HCT116 (cell line): ENCODE measurements around the gene DDX53. TPM values are rescaled to one million over a fixed set of nuclear protein-coding genes. Genes with fewer than 3 reads are reported as not detected.

Experiments
- ATAC-seq: fragments of 200-7000 bp; cut with Tn5 transposase; 2 replicates; pipeline ENCODE4 v1.9.1; 2020; ENCODE audit warnings: mild to moderate bottlenecking, moderate library complexity
- BruUV-seq: library from RNA; stranded (reverse); fragments of 400-500 nt; replicated peaks from 2 replicates; lab custom pipeline; 2021; lab: Mats Ljungman, UMichigan
- CTCF ChIA-PET: fragments of 300-600 bp; sonication (Branson Sonifier 250); formaldehyde crosslinking; loops from one replicate; lab custom pipeline; 2021; ENCODE audit warnings: antibody characterized with exemption; lab: Charles Lee
- POLR2A ChIA-PET: fragments of 300-600, 350-600 bp; sonication (Branson Sonifier 250); formaldehyde crosslinking; loops from one replicate; lab custom pipeline; 2021; ENCODE audit warnings: antibody characterized with exemption; lab: Charles Lee
- RAD21 ChIA-PET, 2 experiments: fragments of 300-600 bp; sonication (Branson Sonifier 250); formaldehyde crosslinking; loops; one replicate each; lab custom pipeline; 2023; ENCODE audit warnings: low total read pairs in 2 of 2; ENCODE audit not compliant: uncharacterized antibody in 2 of 2, unreplicated experiment in 2 of 2, low non-redundant PET in 1 of 2; lab: Charles Lee
- DNase-seq: peaks from one replicate; pipeline ENCODE4 v3.0.0-alpha.2; 2010; ENCODE audit warnings: low read depth, low spot score
- H2AFZ ChIP-seq: fragments of 200-600 bp; shearing (Covaris generic), sonication (generic); 2 replicates; pipeline ENCODE4 v1.6.1; 2017; ENCODE audit warnings: low read depth, mixed run types, mixed read lengths, antibody characterized with exemption, low read length; ENCODE audit not compliant: poor library complexity, severe bottlenecking
- H3K27ac ChIP-seq: 2 replicates; pipeline ENCODE4 v1.5.1; 2012; ENCODE audit warnings: low read depth, low read length
- H3K27me3 ChIP-seq: fragments of 200-600 bp; sonication (generic); 2 replicates; pipeline ENCODE4 v1.6.1; 2016; ENCODE audit warnings: mixed run types, low read length, mixed read lengths; ENCODE audit not compliant: insufficient read depth
- H3K36me3 ChIP-seq, 2 experiments: fragments of 200-500 bp in 1 of 2; fragments of 200-600 bp in 1 of 2; sonication (Bioruptor generic) in 1 of 2; sonication (generic) in 1 of 2; 2 replicates each; pipeline versions ENCODE4 v1.5.1 to v1.6.1; 2014 to 2016; ENCODE audit warnings: low read length in 2 of 2, inconsistent platforms in 1 of 2, mixed read lengths in 1 of 2, mixed run types in 1 of 2; ENCODE audit not compliant: insufficient read depth in 2 of 2, control insufficient read depth in 1 of 2
- H3K4me1 ChIP-seq, 2 experiments: fragments of 200-600 bp in 1 of 2; sonication (generic) in 1 of 2; 2 replicates each; pipeline versions ENCODE4 v1.5.1 to v1.6.1; 2012 to 2017; ENCODE audit warnings: low read length in 2 of 2, inconsistent platforms in 1 of 2, mild to moderate bottlenecking in 1 of 2, mixed read lengths in 1 of 2, mixed run types in 1 of 2, moderate library complexity in 1 of 2; ENCODE audit not compliant: insufficient read depth in 2 of 2, control insufficient read depth in 1 of 2
- H3K4me2 ChIP-seq: fragments of 200-600 bp; sonication (generic); 2 replicates; pipeline ENCODE4 v1.6.1; 2017; ENCODE audit warnings: mixed run types, low read length, mixed read lengths
- H3K4me3 ChIP-seq, 2 experiments: fragments of 200-600 bp in 1 of 2; sonication (generic) in 1 of 2; replicated peaks in 1 of 2; 2 replicates each; pipeline ENCODE4 v1.5.1; 2011 to 2016; ENCODE audit warnings: low read length in 2 of 2, control low read depth in 1 of 2, low read depth in 1 of 2, mild to moderate bottlenecking in 1 of 2, mixed read lengths in 1 of 2, mixed run types in 1 of 2
- H3K79me2 ChIP-seq: fragments of 200-600 bp; sonication (generic); 2 replicates; pipeline ENCODE4 v1.6.1; 2017; ENCODE audit warnings: mild to moderate bottlenecking, mixed run types, low read length, moderate library complexity, mixed read lengths; ENCODE audit not compliant: insufficient read depth
- H3K9ac ChIP-seq: fragments of 200-600 bp; sonication (generic); 2 replicates; pipeline ENCODE4 v1.6.1; 2016; ENCODE audit warnings: low read length, mixed read lengths
- H3K9me2 ChIP-seq: fragments of 200-600 bp; sonication (generic), shearing (Covaris generic); 2 replicates; pipeline ENCODE4 v1.6.1; 2017; ENCODE audit warnings: mixed run types, mild to moderate bottlenecking, moderate library complexity; ENCODE audit not compliant: insufficient read depth
- H3K9me3 ChIP-seq, 2 experiments: fragments of 200-500 bp in 1 of 2; fragments of 200-600 bp in 1 of 2; sonication (Bioruptor generic) in 1 of 2; sonication (generic) in 1 of 2; 2 replicates each; pipeline ENCODE4 v1.6.1; 2014 to 2017; ENCODE audit warnings: low read length in 2 of 2, mixed read lengths in 2 of 2, inconsistent platforms in 1 of 2, low read depth in 1 of 2, mild to moderate bottlenecking in 1 of 2, mixed run types in 1 of 2, moderate library complexity in 1 of 2; ENCODE audit not compliant: control insufficient read depth in 1 of 2, insufficient read depth in 1 of 2
- H4K20me1 ChIP-seq: fragments of 200-600 bp; sonication (generic), shearing (Covaris generic); 2 replicates; pipeline ENCODE4 v1.6.1; 2017; ENCODE audit warnings: mixed run types, mild to moderate bottlenecking, moderate library complexity; ENCODE audit not compliant: insufficient read depth
- CTCF ChIP-seq, 3 experiments: fragments of 200-600 bp in 1 of 3; sonication (generic) in 1 of 3; IDR thresholded peaks in 2 of 3; conservative IDR thresholded peaks in 1 of 3; 2 replicates each; pipeline ENCODE4 v1.5.1; 2012 to 2017; ENCODE audit warnings: low read depth in 2 of 3, low read length in 2 of 3, antibody characterized with exemption in 1 of 3, borderline replicate concordance in 1 of 3, control low read depth in 1 of 3, mild to moderate bottlenecking in 1 of 3, mixed read lengths in 1 of 3, mixed run types in 1 of 3, moderate library complexity in 1 of 3; ENCODE audit not compliant: insufficient read depth in 1 of 3
- ELF1 ChIP-seq: IDR thresholded peaks from 2 replicates; pipeline ENCODE4 v1.6.1; 2012; ENCODE audit warnings: low read depth, borderline replicate concordance
- EZH2 ChIP-seq: fragments of 200-600 bp; sonication (generic); IDR thresholded peaks from 2 replicates; pipeline ENCODE4 v1.6.1; 2017; ENCODE audit warnings: antibody characterized with exemption, mixed run types
- FOSL1 ChIP-seq: IDR thresholded peaks from 2 replicates; pipeline ENCODE4 v1.6.1; 2012; ENCODE audit warnings: low read depth
- JUND ChIP-seq: IDR thresholded peaks from 2 replicates; pipeline ENCODE4 v1.6.1; 2012
- MAX ChIP-seq: IDR thresholded peaks from 2 replicates; pipeline ENCODE4 v1.6.1; 2012
- POLR2A ChIP-seq: IDR thresholded peaks from 2 replicates; pipeline ENCODE4 v1.7.0; 2011; ENCODE audit warnings: borderline replicate concordance; ENCODE audit not compliant: insufficient read depth, insufficient read length; ENCODE audit errors: extremely low read depth
- POLR2AphosphoS5 ChIP-seq: IDR thresholded peaks from 2 replicates; pipeline ENCODE4 v1.6.1; 2011; ENCODE audit warnings: mild to moderate bottlenecking, low read depth, low read length, moderate library complexity
- RAD21 ChIP-seq: IDR thresholded peaks from 2 replicates; pipeline ENCODE4 v1.6.1; 2012; ENCODE audit warnings: low read depth, mild to moderate bottlenecking
- SP1 ChIP-seq: IDR thresholded peaks from 2 replicates; pipeline ENCODE4 v1.6.1; 2012; ENCODE audit warnings: low read depth
- SRF ChIP-seq: IDR thresholded peaks from 2 replicates; pipeline ENCODE4 v1.6.1; 2012; ENCODE audit warnings: low read depth
- TCF7L2 ChIP-seq: IDR thresholded peaks from 2 replicates; pipeline ENCODE4 v1.7.0; 2011; ENCODE audit warnings: borderline replicate concordance, inconsistent platforms; ENCODE audit not compliant: insufficient read depth, insufficient read length; ENCODE audit errors: extremely low read depth
- intact Hi-C: fragments of 100-400 bp; cut with micrococcal nuclease; formaldehyde crosslinking; loops from 2 replicates; pipeline ENCODE4 v1.10.0; 2022
- total RNA-seq: library from RNA; stranded (reverse); gene quantifications from one replicate; pipeline ENCODE4 v1.2.1, GENCODE V29; 2021; ENCODE audit not compliant: unreplicated experiment

DDX53 gene
- total RNA-seq, 1 experiment from 2014 or later = not detected

- Histone ChIP-seq H3K4me3 (no peak overlapping the region), H3K27me3 (no peaks in the 10 kb centered on the region), H3K9me2 (no peaks in the 10 kb centered on the region), H3K27ac (no peak overlapping the region), H3K9ac (no peak overlapping the region), H3K36me3 (no peaks in the 10 kb centered on the region), H3K9me3 (no peaks in the 10 kb centered on the region), H3K79me2 (no peaks in the 10 kb centered on the region), H4K20me1 (no peaks in the 10 kb centered on the region), H2AFZ (no peak overlapping the region), H3K4me2 (no peak overlapping the region), H3K4me1 (no peaks in the 10 kb centered on the region)
- no TSS peak for BruUV-seq
- TF ChIP-seq MAX (no peak), TCF7L2 (no peak), SP1 (no peak), POLR2A (no peak), EZH2 (no peak)
- ATAC-seq (no peak), DNase-seq (no peak)
- POLR2A ChIA-PET = no interaction called here
- CTCF ChIA-PET = no interaction called here
- RAD21 ChIA-PET = no interaction called here
- intact Hi-C loops = no loop called here
Observed at GRCh38 chrX:23031600-23031999, 31.8 kb downstream of the DDX53 start.

GRCh38 chrX:23035493-23035892, 35.7 kb downstream of the DDX53 start:
- Histone ChIP-seq H2AFZ (no peak overlapping the region), H3K9me2 (no peaks in the 10 kb centered on the region), H3K4me1 (no peaks in the 10 kb centered on the region), H3K27ac (no peak overlapping the region), H3K4me2 (no peak overlapping the region), H3K9ac (no peak overlapping the region), H3K36me3 (no peaks in the 10 kb centered on the region), H3K27me3 (no peaks in the 10 kb centered on the region; the same call in 1 of the 2 replicates), H4K20me1 (no peaks in the 10 kb centered on the region), H3K9me3 (no peaks in the 10 kb centered on the region), H3K4me3 (no peak overlapping the region), H3K79me2 (no peaks in the 10 kb centered on the region)
- ChIA-PET POLR2A (no interaction called here), CTCF (interaction anchor here (1.0 to 1.9 kb wide), 2 partner anchors 27 to 282 kb away, joined by 3 to 4 read pairs; no protein-coding TSS in a partner anchor), RAD21 (no interaction called here)
- no TSS peak for BruUV-seq
- intact Hi-C loops = no loop called here
- DNase-seq (no peak), ATAC-seq (peak; percentile 57)
- TF ChIP-seq POLR2A (no peak), CTCF (IDR thresholded peaks at IDR 0.05 in 2 of 3, conservative IDR thresholded peaks at IDR 0.05 in 1 of 3; ENCODE audit: borderline replicate concordance in 1 of 3, insufficient read depth in 1 of 3, low read depth in 2 of 3, low read length in 2 of 3) (0 out of 6 replicates have a peak, but pooled peaks of 1 of the 3 experiments have one; percentile 19), POLR2AphosphoS5 (no peak), MAX (no peak), ELF1 (no peak), SRF (no peak), JUND (no peak), RAD21 (no peak), FOSL1 (no peak)
